HCT116 (cell line): ENCODE data around the gene MEP1A.

Experiments used
- EGR1 ChIP-seq: IDR thresholded peaks from 2 replicates; pipeline ENCODE4 v1.6.1; 2012; ENCODE audit warnings: low read depth
- JUND ChIP-seq: IDR thresholded peaks from 2 replicates; pipeline ENCODE4 v1.6.1; 2012
- SIN3A ChIP-seq: IDR thresholded peaks from 2 replicates; pipeline ENCODE4 v1.6.1; 2012; ENCODE audit warnings: low read depth
- TF ChIP-seq, protein P1 (sequence below), 3 experiments: fragments of 200-600 bp in 1 of 3; sonication (generic) in 1 of 3; IDR thresholded peaks in 2 of 3; conservative IDR thresholded peaks in 1 of 3; 2 replicates each; pipeline ENCODE4 v1.5.1; 2012 to 2017; ENCODE audit warnings: low read depth in 2 of 3, low read length in 2 of 3, antibody characterized with exemption in 1 of 3, borderline replicate concordance in 1 of 3, control low read depth in 1 of 3, mild to moderate bottlenecking in 1 of 3, mixed read lengths in 1 of 3, mixed run types in 1 of 3, moderate library complexity in 1 of 3; ENCODE audit not compliant: insufficient read depth in 1 of 3

DNA sequence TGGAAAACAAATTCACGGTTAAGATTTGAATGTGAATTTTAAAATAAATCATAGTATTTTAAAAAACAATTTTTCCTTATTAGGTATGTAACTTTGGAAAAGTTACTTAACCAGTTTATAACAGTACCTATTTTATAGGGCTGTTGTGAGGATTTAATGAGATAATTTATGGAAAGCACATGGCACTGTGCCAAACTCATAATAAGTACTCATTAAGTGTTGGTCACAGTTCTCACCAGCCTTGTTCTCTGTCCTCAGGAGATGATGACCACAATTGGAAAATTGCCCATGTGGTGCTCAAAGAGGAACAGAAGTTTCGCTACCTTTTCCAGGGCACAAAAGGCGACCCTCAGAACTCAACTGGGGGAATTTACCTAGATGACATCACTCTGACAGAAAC, 39.6 kb downstream of the MEP1A start:
- TF ChIP-seq, protein P1, sequence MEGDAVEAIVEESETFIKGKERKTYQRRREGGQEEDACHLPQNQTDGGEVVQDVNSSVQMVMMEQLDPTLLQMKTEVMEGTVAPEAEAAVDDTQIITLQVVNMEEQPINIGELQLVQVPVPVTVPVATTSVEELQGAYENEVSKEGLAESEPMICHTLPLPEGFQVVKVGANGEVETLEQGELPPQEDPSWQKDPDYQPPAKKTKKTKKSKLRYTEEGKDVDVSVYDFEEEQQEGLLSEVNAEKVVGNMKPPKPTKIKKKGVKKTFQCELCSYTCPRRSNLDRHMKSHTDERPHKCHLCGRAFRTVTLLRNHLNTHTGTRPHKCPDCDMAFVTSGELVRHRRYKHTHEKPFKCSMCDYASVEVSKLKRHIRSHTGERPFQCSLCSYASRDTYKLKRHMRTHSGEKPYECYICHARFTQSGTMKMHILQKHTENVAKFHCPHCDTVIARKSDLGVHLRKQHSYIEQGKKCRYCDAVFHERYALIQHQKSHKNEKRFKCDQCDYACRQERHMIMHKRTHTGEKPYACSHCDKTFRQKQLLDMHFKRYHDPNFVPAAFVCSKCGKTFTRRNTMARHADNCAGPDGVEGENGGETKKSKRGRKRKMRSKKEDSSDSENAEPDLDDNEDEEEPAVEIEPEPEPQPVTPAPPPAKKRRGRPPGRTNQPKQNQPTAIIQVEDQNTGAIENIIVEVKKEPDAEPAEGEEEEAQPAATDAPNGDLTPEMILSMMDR (IDR thresholded peaks at IDR 0.05 in 2 of 3, conservative IDR thresholded peaks at IDR 0.05 in 1 of 3; ENCODE audit: borderline replicate concordance in 1 of 3, insufficient read depth in 1 of 3, low read depth in 2 of 3, low read length in 2 of 3) = no peak
- TF ChIP-seq SIN3A = no peak
- TF ChIP-seq EGR1 = no peak
- no peak for TF ChIP-seq JUND
